ENCODE data around the gene VSTM2L. TPM values are rescaled to one million over a fixed set of nuclear protein-coding genes. Genes with fewer than 3 reads are reported as not detected.
A peak's percentile ranks its signal among the peaks of the same experiment; 100 is the strongest.

The VSTM2L gene
- total and polyA plus RNA-seq, 3 donors from 2014 or later: 7.3 to 74.7 (median 40.2) TPM

- Histone ChIP-seq H3K27ac (no peak overlapping the region), H3K36me3 (ENCODE audit: low read depth, missing control alignments) (no peaks in the 10 kb centered on the region), H3K4me3 (no peak overlapping the region), H3K4me1 (peaks cover 32% of the 10 kb centered on the region), H3K9me3 (no peaks in the 10 kb centered on the region), H3K27me3 (no peaks in the 10 kb centered on the region)
- WGBS, 2 donors: 62 to 63% methylated on average over 3 of the region's 3 CpGs
- no peak for DNase-seq
- TF ChIP-seq POLR2A (IDR thresholded peaks at IDR 0.05): no peak
- no peak for TF ChIP-seq CTCF (IDR thresholded peaks at IDR 0.05)
- intact Hi-C loops (cut with DNase I; ENCODE audit: low total_unique reads): loop anchor here (10.0 kb wide), 1 partner anchor 77 kb away; no protein-coding TSS in a partner anchor
Observed at GRCh38 chr20:37907330-37907676, 4.4 kb downstream of the VSTM2L start.

GRCh38 chr20:37907677-37908401 lies 4.9 kb downstream of the VSTM2L start:
- TF ChIP-seq POLR2A (IDR thresholded peaks at IDR 0.05) (no peak), CTCF (IDR thresholded peaks at IDR 0.05) (no peak)
- intact Hi-C loops (cut with DNase I; ENCODE audit: low total_unique reads): loop anchor here (10.0 kb wide), 1 partner anchor 77 kb away; no protein-coding TSS in a partner anchor
- H3K27ac ChIP-seq: no peak overlapping the region
- WGBS, 2 donors: 46 to 61% methylated on average over 17 of the region's 17 CpGs
- no peaks in the 10 kb centered on the region for H3K9me3 ChIP-seq
- no peaks in the 10 kb centered on the region for H3K27me3 ChIP-seq
- H3K36me3 ChIP-seq (ENCODE audit: low read depth, missing control alignments): no peaks in the 10 kb centered on the region
- H3K4me3 ChIP-seq: no peak overlapping the region
- DNase-seq: peak; percentile 69
- peaks cover 38% of the 10 kb centered on the region for H3K4me1 ChIP-seq

GRCh38 chr20:37911261-37911660 lies 8.3 kb downstream of the VSTM2L start:
- Histone ChIP-seq H3K4me3 (no peak overlapping the region), H3K36me3 (ENCODE audit: low read depth, missing control alignments) (no peaks in the 10 kb centered on the region), H3K9me3 (no peaks in the 10 kb centered on the region), H3K27ac (no peak overlapping the region), H3K4me1 (peaks cover 48% of the 10 kb centered on the region), H3K27me3 (no peaks in the 10 kb centered on the region)
- WGBS, 2 donors: 37 to 63% methylated on average over 9 of the region's 9 CpGs
- intact Hi-C loops (cut with DNase I; ENCODE audit: low total_unique reads): no loop called here
- TF ChIP-seq POLR2A (IDR thresholded peaks at IDR 0.05): no peak
- TF ChIP-seq CTCF (IDR thresholded peaks at IDR 0.05): no peak
- no peak for DNase-seq

- no peaks in the 10 kb centered on the region for H3K9me3 ChIP-seq
- H3K36me3 ChIP-seq (ENCODE audit: low read depth, missing control alignments): no peaks in the 10 kb centered on the region
- no peak overlapping the region for H3K4me3 ChIP-seq
- 28 to 34% methylated on average over 10 to 11 of the region's 11 CpGs for WGBS, 2 donors
- H3K27me3 ChIP-seq: no peaks in the 10 kb centered on the region
- DNase-seq: peak; percentile 92
- no peak for TF ChIP-seq CTCF (IDR thresholded peaks at IDR 0.05)
- TF ChIP-seq POLR2A (IDR thresholded peaks at IDR 0.05): no peak
- peaks cover 53% of the 10 kb centered on the region for H3K4me1 ChIP-seq
- no peak overlapping the region for H3K27ac ChIP-seq
- intact Hi-C loops (cut with DNase I; ENCODE audit: low total_unique reads): no loop called here
Observed at GRCh38 chr20:37911838-37912281, 8.9 kb downstream of the VSTM2L start.

GRCh38 chr20:37912874-37913273 lies 9.9 kb downstream of the VSTM2L start:
- H3K27ac ChIP-seq: peak overlapping the region in 1 of 2 donors; percentile 36
- H3K27me3 ChIP-seq: no peaks in the 10 kb centered on the region
- no peak overlapping the region for H3K4me3 ChIP-seq
- 63 to 68% methylated on average over 6 of the region's 6 CpGs for WGBS, 2 donors
- TF ChIP-seq POLR2A (IDR thresholded peaks at IDR 0.05) (no peak), CTCF (IDR thresholded peaks at IDR 0.05) (no peak)
- H3K36me3 ChIP-seq (ENCODE audit: low read depth, missing control alignments): no peaks in the 10 kb centered on the region
- intact Hi-C loops (cut with DNase I; ENCODE audit: low total_unique reads): no loop called here
- H3K9me3 ChIP-seq: no peaks in the 10 kb centered on the region
- peaks cover 45% of the 10 kb centered on the region for H3K4me1 ChIP-seq
- DNase-seq: no peak

Measured in testis (tissue), 3 donors.